ENCODE results near the gene HMMR.
"Not testable (repeated sequence)": the region's sequence is repeated elsewhere in the genome, so short reads cannot be mapped to it uniquely, and the experiment has no call there.

HMMR gene, protein sequence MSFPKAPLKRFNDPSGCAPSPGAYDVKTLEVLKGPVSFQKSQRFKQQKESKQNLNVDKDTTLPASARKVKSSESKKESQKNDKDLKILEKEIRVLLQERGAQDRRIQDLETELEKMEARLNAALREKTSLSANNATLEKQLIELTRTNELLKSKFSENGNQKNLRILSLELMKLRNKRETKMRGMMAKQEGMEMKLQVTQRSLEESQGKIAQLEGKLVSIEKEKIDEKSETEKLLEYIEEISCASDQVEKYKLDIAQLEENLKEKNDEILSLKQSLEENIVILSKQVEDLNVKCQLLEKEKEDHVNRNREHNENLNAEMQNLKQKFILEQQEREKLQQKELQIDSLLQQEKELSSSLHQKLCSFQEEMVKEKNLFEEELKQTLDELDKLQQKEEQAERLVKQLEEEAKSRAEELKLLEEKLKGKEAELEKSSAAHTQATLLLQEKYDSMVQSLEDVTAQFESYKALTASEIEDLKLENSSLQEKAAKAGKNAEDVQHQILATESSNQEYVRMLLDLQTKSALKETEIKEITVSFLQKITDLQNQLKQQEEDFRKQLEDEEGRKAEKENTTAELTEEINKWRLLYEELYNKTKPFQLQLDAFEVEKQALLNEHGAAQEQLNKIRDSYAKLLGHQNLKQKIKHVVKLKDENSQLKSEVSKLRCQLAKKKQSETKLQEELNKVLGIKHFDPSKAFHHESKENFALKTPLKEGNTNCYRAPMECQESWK

DNA sequence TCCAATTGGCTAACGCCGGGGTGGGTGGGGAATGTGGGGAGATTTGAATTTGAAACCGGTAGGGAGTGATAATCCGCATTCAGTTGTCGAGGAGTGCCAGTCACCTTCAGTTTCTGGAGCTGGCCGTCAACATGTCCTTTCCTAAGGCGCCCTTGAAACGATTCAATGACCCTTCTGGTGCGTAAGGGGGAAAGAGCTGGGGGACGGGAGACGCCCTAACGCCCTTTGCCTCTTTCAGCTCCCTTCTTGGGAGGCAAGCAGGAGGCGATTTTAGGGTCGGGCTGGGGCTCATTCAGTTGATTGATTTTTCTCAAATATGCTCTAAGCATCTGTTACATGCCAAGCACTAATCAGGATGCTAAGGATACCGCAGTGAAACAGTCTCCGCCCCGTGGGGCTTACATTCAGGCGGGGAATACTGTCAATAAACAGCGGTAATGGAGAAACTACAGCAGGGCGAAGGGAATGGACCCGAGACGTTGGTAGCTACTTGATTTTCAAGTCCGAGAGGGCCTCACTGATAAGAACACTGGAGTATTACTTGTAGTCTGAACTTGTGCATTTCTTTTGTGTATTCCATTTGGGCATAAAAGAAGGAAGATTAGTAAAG lies at the start of gene HMMR:
HMMR (plus strand) TSS at position 71 of the 610 bp plus-strand sequence; CDS start at position 132, 61 bp downstream.
- no peak for DNase-seq

DNA sequence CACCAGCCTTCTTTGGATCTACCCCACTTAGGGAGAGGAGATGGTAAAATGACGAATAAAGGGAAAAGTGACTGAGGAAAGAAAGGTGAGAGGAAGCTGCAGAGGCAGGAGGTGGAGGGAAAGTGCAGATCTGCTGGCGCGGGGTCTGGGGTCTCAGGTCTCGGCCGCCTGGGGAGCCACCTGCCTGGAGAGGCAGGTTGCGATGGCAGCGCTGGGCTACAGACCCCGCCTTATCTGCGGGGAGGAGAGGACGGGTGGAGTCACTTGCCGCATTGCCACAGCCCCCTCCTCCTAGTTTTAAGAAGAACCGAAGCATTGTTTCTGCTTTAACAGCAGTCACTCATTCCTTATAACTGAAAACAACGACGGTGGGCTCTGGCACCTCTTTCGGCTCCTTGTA lies 44.8 kb upstream of the HMMR start:
- DNase-seq = not testable (repeated sequence)

DNA sequence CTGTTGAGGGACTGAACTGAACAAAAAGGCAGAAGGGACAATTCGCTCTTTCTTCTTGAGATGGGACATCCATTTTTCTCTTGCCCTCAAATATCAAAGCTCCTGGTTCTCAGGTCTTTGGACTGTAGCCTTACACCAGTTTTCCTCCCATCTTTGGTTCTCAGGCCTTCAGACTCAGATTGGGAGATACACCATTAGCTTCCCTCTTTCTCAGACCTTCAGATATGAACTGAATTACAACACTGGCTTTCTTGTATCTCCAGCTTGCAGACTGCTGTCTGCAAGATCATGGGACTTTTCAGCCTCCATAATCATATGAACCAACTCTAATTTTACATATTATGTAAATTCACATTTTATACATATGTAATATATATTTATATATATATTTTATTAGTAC lies 35.6 kb upstream of the HMMR start:
- DNase-seq = no peak

- not testable (repeated sequence) for DNase-seq
Measured at GRCh38 chr5:163426128-163426527, 34.3 kb upstream of the HMMR start.

DNA sequence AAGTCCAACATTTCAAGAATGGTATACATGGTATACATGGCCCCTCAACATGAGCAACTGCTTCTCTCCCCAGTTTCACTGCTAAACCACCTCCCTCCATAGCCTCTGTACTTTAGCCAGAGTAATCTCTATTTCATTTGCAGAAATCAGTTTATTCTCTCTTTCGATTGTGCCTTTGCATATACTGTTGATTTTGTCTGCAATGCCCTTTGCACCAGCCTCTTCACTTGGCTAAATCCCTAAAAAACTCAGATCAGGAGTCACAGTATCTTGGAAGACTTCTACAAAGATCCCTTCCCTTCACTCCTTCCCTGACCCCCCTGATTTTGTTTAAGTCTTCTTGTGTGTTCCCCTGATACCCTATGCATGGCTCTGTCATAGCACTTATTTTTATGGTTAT lies 27.9 kb upstream of the HMMR start:
- no peak for DNase-seq

DNA sequence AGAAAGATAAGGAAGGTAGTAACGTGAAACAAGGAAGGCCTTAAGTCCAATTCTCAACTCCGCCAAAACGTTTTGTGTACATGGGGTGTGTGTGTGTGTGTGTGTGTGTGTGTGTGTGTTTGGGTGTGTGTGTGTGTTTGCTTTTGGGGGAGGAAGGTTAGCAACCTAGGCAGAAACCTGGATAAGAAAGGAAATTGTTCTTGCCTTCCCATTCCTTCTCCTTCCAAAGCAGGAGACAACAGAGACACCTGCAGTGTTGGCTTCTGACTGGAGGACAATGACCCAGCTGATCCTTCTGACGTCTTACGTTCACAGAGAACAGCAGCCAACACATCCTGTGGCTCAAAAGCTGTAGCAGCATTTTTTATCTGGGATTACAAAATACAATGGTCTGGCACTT lies 27.2 kb upstream of the HMMR start:
- DNase-seq = no peak

DNA sequence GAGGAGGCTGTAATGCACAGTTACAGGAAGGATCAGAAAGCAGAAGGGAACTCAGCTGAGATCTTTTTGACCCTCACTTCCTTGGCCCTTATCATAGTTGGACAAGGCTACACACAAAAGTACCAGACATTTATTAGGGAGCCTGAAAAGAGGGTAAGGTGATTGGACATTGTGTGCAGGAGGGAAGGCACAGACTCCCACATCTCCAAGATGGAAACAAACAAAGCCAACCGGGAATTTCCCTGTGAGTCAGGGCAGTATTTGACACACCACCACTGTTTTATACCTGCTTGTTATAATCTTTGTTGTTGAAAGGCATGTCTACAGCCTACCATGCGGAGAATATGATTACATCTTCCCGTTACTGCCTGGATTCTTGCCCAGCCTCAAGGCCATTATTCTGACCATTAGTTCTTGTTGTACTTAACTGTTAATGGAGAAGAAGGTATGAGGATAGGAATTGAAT lies 26.0 kb upstream of the HMMR start:
- DNase-seq = no peak

DNA sequence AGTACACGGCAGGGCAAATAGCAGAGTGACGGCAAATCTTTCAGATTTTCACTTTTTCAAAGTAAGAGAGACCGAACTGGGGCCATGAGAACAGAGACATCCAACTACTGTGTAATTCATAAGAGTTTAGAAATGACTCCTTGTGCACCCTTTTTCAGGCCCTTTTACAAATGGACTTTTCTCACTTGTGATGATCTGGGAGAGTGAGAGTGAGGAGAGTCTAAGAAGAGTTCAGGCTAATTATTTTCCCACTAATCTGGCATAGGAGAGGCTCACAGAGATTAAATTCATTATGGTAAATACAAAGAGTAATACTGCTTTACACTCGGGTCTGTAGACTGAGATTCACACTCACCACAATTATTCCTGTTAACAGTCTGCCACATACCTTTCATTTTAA lies 23.9 kb upstream of the HMMR start:
- DNase-seq = no peak

DNA sequence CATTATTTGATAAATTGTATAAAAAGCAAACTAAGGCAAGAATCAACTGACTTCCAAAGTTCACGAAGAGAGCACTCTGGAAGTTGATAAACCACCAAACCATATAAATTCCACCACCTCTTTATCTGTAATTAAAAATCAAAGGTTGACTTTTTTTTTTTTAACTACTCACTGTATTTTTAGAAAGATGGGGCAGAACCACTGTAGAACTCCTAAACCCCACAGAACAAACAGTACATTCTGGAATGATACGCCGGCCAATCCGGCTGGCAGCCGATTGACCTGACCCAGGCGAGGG lies 23.5 kb upstream of the HMMR start:
- no peak for DNase-seq

- peak; percentile 76 for DNase-seq
Measured at GRCh38 chr5:163437309-163438182, 22.9 kb upstream of the HMMR start, which contains the start of gene CCNG1. TSS of gene CCNG1 (plus strand) at chr5:163437595. CDS start at chr5:163439257, 1,662 bp downstream.

GRCh38 chr5:163439092-163439425 lies 21.4 kb upstream of the HMMR start:
- no peak for DNase-seq

- no peak for DNase-seq
Measured at GRCh38 chr5:163440954-163441353, 19.5 kb upstream of the HMMR start.

DNA sequence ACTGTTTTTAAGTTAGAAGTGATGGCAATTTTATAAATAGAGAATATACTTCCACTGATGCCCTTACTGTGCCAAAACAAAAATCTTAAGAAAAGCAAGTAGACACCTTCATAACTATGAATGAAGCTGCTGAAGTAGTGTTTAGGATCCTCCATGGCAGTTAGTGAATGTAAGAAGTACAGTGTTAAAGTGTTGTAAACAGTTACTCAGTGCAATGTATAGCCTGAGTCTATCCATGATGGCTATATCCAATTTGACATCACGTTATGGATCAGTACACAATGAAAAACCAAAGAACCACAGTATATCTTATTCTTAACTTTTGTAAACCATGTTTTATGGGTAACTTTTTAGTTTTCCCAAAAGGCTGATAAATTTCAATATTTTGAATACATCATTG lies 15.9 kb upstream of the HMMR start:
- DNase-seq = no peak

DNA sequence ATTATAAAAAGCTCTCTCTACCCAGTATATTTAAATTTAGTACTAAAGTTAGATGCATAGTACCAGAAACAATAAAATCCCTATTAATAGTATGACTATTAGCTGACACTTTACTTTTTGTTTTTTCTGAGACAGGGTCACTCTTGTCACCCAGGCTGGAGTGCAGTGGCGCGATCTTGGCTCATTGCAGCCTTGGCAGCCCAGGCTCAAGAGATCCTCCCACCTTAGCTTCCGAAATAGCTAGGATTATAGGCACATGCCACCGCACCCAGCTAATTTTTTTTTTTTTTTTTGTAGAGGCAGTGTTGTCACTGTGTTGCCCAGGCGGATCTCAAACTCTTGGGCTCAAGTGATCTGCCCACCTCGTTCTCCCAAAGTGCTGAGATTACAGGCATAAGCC lies 15.1 kb upstream of the HMMR start:
- DNase-seq = no peak

DNA sequence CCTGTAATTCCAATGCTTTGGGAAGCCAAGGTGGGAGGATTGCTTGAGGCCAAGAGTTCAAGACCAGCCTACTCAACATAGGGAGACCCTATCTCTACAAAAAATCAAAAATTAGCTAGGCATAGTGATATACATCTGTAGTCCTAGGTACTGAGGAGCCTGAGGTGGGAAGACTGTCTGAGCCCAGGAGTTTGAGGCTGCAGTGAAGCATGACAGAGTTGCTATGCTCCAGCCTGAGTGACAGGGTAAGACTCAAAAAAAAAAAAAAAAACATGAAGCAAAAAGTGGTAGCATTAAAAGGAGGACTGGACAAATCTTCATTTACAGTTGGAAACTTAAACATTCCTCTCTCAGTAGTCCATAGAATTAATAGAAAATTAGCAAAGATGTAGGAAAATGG lies 13.2 kb upstream of the HMMR start:
- no peak for DNase-seq

DNA sequence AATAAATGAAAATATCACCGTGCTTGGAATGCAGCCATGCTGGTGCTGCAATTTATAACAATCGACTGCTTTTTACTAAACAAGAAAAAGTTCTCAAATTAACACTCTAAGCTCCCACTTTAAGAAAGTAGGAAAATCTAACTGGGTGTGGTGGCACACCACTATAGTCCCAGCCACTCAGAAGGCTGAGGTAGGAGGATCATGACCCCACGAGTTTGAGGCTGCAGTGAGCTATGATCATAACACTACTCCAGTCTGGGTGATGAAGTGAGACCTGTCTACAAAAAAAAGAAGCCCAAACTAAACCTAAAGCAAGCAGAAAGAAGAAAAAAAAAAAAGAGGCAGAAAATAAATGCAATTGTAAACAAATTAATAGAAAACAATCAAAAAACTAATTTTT lies 12.6 kb upstream of the HMMR start:
- no peak for DNase-seq

GRCh38 chr5:163448491-163448890 lies 11.9 kb upstream of the HMMR start:
- DNase-seq = no peak

DNA sequence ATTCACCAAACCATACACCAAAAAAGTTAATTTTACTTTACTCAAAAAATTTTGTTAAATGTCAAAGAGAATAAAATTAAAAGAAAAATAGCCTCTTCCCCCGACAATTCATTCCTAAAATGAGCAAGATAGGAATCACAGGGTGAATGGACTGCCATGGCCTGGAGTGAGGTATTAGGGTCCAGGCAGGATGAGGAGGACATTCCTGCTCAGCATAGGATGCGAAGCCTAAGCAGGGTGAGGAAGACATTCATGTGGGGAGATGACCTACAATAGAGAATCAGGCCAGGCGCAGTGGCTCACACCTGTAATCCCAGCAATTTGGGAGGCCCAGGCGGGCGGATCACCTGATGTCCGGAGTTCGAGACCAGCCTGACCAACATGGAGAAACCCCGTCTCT lies 8.9 kb upstream of the HMMR start:
- no peak for DNase-seq

DNA sequence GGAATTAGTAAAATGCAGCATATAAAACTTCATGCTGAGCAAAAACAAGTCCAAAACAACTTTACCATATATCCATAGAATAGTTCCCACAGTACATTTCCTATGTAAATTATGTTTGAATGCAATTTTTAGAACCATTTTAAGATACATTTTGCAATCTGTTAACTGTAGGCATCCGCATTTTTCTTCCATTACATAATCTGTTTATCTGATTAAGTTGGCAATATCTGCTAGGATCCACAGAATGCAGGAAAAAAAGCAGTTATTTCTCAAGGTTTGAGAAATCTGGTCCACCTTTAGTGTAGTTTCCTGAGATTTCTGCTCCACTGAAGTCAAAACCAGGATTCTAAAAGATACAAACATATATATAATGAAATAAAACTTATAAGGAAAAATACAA lies 6.7 kb upstream of the HMMR start:
- no peak for DNase-seq

DNA sequence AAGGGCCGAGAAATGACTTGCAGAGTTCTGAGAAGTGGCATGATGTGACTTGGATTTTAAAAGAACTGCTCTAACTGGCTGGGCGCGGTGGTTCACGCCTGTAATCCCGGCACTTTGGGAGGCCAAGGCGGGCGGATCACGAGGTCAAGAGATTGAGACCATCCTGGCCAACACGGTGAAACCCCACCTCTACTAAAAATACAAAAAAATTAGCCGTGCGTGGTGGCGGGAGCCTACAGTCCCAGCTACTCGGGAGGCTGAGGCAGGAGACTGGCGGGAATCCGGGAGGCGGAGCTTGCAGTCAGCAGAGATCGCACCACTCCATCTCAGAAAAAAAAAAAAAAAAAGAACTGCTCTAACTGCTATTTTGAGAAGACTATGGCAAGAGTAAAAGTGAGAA lies 5.0 kb upstream of the HMMR start:
- not testable (repeated sequence) for DNase-seq

DNA sequence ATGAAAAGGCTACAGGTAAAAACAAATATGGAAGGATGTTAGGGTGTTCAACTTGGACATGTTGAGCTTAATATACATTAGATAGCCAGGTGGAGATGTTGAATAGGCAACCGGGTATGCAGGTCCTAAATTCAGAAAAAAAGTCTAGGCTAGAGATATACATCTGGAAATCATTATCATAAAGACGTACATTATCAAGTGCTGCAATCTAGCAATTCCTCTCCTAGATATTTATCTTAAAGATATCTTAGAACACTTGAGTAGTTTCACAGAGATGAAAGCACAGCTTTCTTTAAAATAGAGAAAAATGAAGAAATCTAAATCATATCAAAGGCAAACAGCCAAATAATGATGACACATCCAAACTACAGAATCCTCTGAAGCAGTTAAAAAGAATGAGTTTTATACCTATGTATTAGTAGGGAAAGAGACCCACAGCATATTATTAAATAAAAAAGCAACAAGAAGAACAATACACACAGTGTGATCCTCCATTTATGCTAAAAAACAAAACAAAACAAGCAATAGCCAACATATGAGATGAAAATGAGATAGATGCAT lies 4.3 kb upstream of the HMMR start:
- no peak for DNase-seq

DNA sequence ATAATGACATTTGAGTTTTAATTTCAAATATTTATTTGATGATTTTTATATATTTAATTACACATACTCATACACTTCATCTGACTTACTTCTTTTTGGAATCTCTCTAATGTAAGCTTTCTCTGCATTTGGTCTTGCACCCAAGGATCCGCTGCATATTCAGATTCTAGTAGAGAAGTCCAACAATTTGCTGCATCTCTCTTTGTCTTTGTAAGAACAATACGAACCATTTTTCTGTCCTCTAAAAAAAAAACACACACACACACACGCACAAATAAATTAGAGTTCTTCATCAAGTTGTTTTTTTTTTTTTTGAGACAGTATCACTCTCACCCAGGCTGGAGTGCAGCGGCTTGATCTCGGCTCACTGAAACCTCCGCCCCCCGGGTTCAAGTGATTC lies 3.6 kb upstream of the HMMR start:
- no peak for DNase-seq

Measured in NCI-H524 treated with DMSO at 0.1 percent for 48 hours (cell line).